PC-3 (cell line): ENCODE data around the gene RPP30. TPM values are rescaled to one million over a fixed set of nuclear protein-coding genes. Genes with fewer than 3 reads are reported as not detected.

ENCODE experiments used
- ATAC-seq: fragments of 200-7000 bp; cut with Tn5 transposase; 2 replicates; pipeline ENCODE4 v1.9.1; 2020; ENCODE audit warnings: mild to moderate bottlenecking, moderate library complexity
- BruUV-seq: library from RNA; stranded (reverse); fragments of 400-500 nt; replicated peaks from 2 replicates; lab custom pipeline; 2021; lab: Mats Ljungman, UMichigan
- CTCF ChIA-PET: fragments of 300-600 bp; sonication (Branson Sonifier 250); formaldehyde crosslinking; loops from one replicate; lab custom pipeline; 2022; ENCODE audit warnings: antibody characterized with exemption; lab: Charles Lee
- POLR2A ChIA-PET: fragments of 300-600 bp; sonication (Branson Sonifier 250); formaldehyde crosslinking; loops from one replicate; lab custom pipeline; 2022; ENCODE audit warnings: antibody characterized with exemption; ENCODE audit not compliant: unreplicated experiment; lab: Charles Lee
- DNase-seq: peaks from one replicate; pipeline ENCODE4 v3.0.0-alpha.2; 2015
- H2AFZ ChIP-seq: fragments of 300-600 bp; sonication (generic); 2 replicates; pipeline ENCODE4 v1.6.0; 2016; ENCODE audit warnings: antibody characterized with exemption, low read length
- H3F3A ChIP-seq: fragments of 300-600 bp; sonication (generic); one replicate; pipeline ENCODE4 v1.6.0; 2017; ENCODE audit warnings: antibody characterized with exemption, low read length, control low read depth, mild to moderate bottlenecking; ENCODE audit not compliant: unreplicated experiment
- H3K27ac ChIP-seq: fragments of 300-600 bp; sonication (generic); 2 replicates; pipeline ENCODE4 v1.5.1; 2016; ENCODE audit warnings: mild to moderate bottlenecking, low read length
- H3K27me3 ChIP-seq: fragments of 300-600 bp; sonication (generic); 2 replicates; pipeline ENCODE4 v1.6.1; 2016; ENCODE audit warnings: low read length, mixed read lengths
- H3K36me3 ChIP-seq: fragments of 300-600 bp; sonication (generic); 2 replicates; pipeline ENCODE4 v1.6.1; 2016; ENCODE audit warnings: low read depth, mixed run types, low read length, mixed read lengths
- H3K4me1 ChIP-seq: fragments of 300-600 bp; sonication (generic); 2 replicates; pipeline ENCODE4 v1.5.1; 2016; ENCODE audit warnings: low read length; ENCODE audit not compliant: insufficient read depth
- H3K4me2 ChIP-seq: fragments of 300-600 bp; sonication (generic); 2 replicates; pipeline ENCODE4 v1.6.0; 2016; ENCODE audit warnings: low read length
- H3K4me3 ChIP-seq: fragments of 300-600 bp; sonication (generic); 2 replicates; pipeline ENCODE4 v1.5.1; 2016; ENCODE audit warnings: mild to moderate bottlenecking, low read length, mixed read lengths
- H3K79me2 ChIP-seq: fragments of 300-600 bp; sonication (generic); 2 replicates; pipeline ENCODE4 v1.6.1; 2017; ENCODE audit warnings: low read length, mixed read lengths
- H3K9ac ChIP-seq: fragments of 300-600 bp; sonication (generic); 2 replicates; pipeline ENCODE4 v1.6.0; 2016; ENCODE audit warnings: mild to moderate bottlenecking, low read length
- H3K9me2 ChIP-seq: fragments of 300-600 bp; sonication (generic); replicated peaks from 2 replicates; pipeline ENCODE4 v1.6.1; 2016; ENCODE audit warnings: mixed run types, low read length, mixed read lengths
- H3K9me3 ChIP-seq: fragments of 300-600 bp; sonication (generic); 2 replicates; pipeline ENCODE4 v1.6.1; 2016; ENCODE audit warnings: low read length, mixed read lengths
- H4K20me1 ChIP-seq: fragments of 300-600 bp; sonication (generic); 2 replicates; pipeline ENCODE4 v1.6.1; 2016; ENCODE audit warnings: low read length, mixed read lengths
- CTCF ChIP-seq: fragments of 300-600 bp; sonication (generic); conservative IDR thresholded peaks from 2 replicates; pipeline ENCODE4 v1.5.1; 2017; ENCODE audit warnings: antibody characterized with exemption, low read depth, mild to moderate bottlenecking, low read length
- EZH2 ChIP-seq: fragments of 300-600 bp; sonication (generic); IDR thresholded peaks from one replicate; pipeline ENCODE4 v1.6.1; 2017; ENCODE audit warnings: antibody characterized with exemption, mild to moderate bottlenecking, low read length; ENCODE audit not compliant: unreplicated experiment
- EZH2phosphoT487 ChIP-seq: fragments of 300-600 bp; sonication (generic); IDR thresholded peaks from 2 replicates; pipeline ENCODE4 v1.6.1; 2018; ENCODE audit warnings: mild to moderate bottlenecking, antibody characterized with exemption, low read length, borderline replicate concordance
- intact Hi-C: fragments of 100-400 bp; cut with micrococcal nuclease; formaldehyde crosslinking; loops from 2 replicates; pipeline ENCODE4 v1.9.0; 2023
- total RNA-seq: library from RNA; depleted of rRNA; stranded (reverse); fragments of >200 nt; gene quantifications from 2 replicates; pipeline ENCODE4 v1.2.3, GENCODE V29; 2014

RPP30 gene
- total RNA-seq, 1 experiment from 2014 or later, result 57.8 TPM

- H3K4me2 ChIP-seq, result no peak overlapping the region
- no peaks in the 10 kb centered on the region for H3K9me3 ChIP-seq
- DNase-seq (no peak), ATAC-seq (no peak)
- no peak overlapping the region for H3K9ac ChIP-seq
- ChIA-PET POLR2A (no interaction called here), CTCF (interaction anchor here (0.6 kb wide), 1 partner anchor 246 kb away, joined by 3 read pairs; no protein-coding TSS in a partner anchor)
- no peaks in the 10 kb centered on the region for H3K9me2 ChIP-seq
- no peaks in the 10 kb centered on the region for H3K27me3 ChIP-seq
- H3K4me1 ChIP-seq, result peaks cover 4% of the 10 kb centered on the region; the same call in 1 of the 2 replicates
- intact Hi-C loops, result no loop called here
- no peaks in the 10 kb centered on the region for H3F3A ChIP-seq
- no TSS peak for BruUV-seq
- no peaks in the 10 kb centered on the region for H3K79me2 ChIP-seq
- H3K36me3 ChIP-seq, result no peaks in the 10 kb centered on the region
- no peak for TF ChIP-seq EZH2
- no peak for TF ChIP-seq EZH2phosphoT487
- no peak for TF ChIP-seq CTCF
- H4K20me1 ChIP-seq, result no peaks in the 10 kb centered on the region
- no peak overlapping the region for H2AFZ ChIP-seq
- H3K4me3 ChIP-seq, result no peak overlapping the region
- H3K27ac ChIP-seq, result no peak overlapping the region
Measured at GRCh38 chr10:90842725-90843124, 29.0 kb upstream of the RPP30 start.

- no peak overlapping the region for H2AFZ ChIP-seq
- peaks cover 10% of the 10 kb centered on the region; the same call in 1 of the 2 replicates for H3K4me1 ChIP-seq
- no peaks in the 10 kb centered on the region for H3K9me2 ChIP-seq
- no peaks in the 10 kb centered on the region for H3K36me3 ChIP-seq
- H3K27me3 ChIP-seq, result no peaks in the 10 kb centered on the region
- no peak overlapping the region for H3K4me2 ChIP-seq
- no peak overlapping the region for H3K27ac ChIP-seq
- H3K9ac ChIP-seq, result no peak overlapping the region
- H3K9me3 ChIP-seq, result no peaks in the 10 kb centered on the region
- CTCF ChIA-PET, result no interaction called here
- no peaks in the 10 kb centered on the region for H4K20me1 ChIP-seq
- no peaks in the 10 kb centered on the region for H3F3A ChIP-seq
- intact Hi-C loops, result no loop called here
- no peak for TF ChIP-seq CTCF
- no peak for TF ChIP-seq EZH2phosphoT487
- no peak for TF ChIP-seq EZH2
- DNase-seq (no peak), ATAC-seq (no peak)
- POLR2A ChIA-PET, result no interaction called here
- no TSS peak for BruUV-seq
- H3K79me2 ChIP-seq, result no peaks in the 10 kb centered on the region
- no peak overlapping the region for H3K4me3 ChIP-seq
Measured at GRCh38 chr10:90845726-90846125, 26.0 kb upstream of the RPP30 start.

GRCh38 chr10:90846746-90847145 is 25.0 kb upstream of the RPP30 start:
- H3K4me3 ChIP-seq, result no peak overlapping the region
- no peaks in the 10 kb centered on the region for H4K20me1 ChIP-seq
- no peak for DNase-seq
- H3K9ac ChIP-seq, result no peak overlapping the region
- TF ChIP-seq CTCF, result no peak
- TF ChIP-seq EZH2phosphoT487, result no peak
- TF ChIP-seq EZH2, result no peak
- ChIA-PET CTCF (no interaction called here), POLR2A (no interaction called here)
- no peaks in the 10 kb centered on the region for H3K79me2 ChIP-seq
- no peak overlapping the region for H3K4me2 ChIP-seq
- no peak overlapping the region for H3K27ac ChIP-seq
- H3K27me3 ChIP-seq, result no peaks in the 10 kb centered on the region
- no TSS peak for BruUV-seq
- no peak; the same call in 1 of the 2 replicates for ATAC-seq
- H2AFZ ChIP-seq, result no peak overlapping the region
- H3K9me3 ChIP-seq, result no peaks in the 10 kb centered on the region
- H3F3A ChIP-seq, result no peaks in the 10 kb centered on the region
- intact Hi-C loops, result no loop called here
- no peaks in the 10 kb centered on the region for H3K9me2 ChIP-seq
- peaks cover 10% of the 10 kb centered on the region; the same call in 1 of the 2 replicates for H3K4me1 ChIP-seq
- no peaks in the 10 kb centered on the region for H3K36me3 ChIP-seq
